NCI-H1694 treated with DMSO at 0.1 percent for 48 hours (cell line): Measurements from ENCODE around the gene ALG12.

Experiments
- DNase-seq: peaks from one replicate; lab custom pipeline; 2025; lab: John Stamatoyannopoulos, UW

The ALG12 gene

DNA sequence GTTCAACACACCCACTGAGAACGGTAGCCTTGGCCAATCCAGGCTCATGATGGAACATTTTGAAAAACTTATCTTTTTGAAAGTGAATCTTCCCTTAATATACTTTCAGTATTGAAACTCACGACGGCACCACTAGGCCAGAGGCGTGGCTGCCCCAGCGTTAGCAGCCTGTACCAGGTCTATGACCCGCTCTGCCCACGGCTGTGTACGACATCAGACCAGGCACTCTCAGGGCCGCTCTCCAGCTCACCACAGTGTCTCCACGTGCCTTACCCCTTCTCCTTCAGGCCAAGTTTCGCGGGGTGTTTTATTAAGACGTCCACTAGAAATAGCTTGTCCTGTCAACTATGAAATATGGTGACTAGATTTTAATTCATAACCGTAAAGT is 31.2 kb downstream of the ALG12 start:
- no peak for DNase-seq

DNA sequence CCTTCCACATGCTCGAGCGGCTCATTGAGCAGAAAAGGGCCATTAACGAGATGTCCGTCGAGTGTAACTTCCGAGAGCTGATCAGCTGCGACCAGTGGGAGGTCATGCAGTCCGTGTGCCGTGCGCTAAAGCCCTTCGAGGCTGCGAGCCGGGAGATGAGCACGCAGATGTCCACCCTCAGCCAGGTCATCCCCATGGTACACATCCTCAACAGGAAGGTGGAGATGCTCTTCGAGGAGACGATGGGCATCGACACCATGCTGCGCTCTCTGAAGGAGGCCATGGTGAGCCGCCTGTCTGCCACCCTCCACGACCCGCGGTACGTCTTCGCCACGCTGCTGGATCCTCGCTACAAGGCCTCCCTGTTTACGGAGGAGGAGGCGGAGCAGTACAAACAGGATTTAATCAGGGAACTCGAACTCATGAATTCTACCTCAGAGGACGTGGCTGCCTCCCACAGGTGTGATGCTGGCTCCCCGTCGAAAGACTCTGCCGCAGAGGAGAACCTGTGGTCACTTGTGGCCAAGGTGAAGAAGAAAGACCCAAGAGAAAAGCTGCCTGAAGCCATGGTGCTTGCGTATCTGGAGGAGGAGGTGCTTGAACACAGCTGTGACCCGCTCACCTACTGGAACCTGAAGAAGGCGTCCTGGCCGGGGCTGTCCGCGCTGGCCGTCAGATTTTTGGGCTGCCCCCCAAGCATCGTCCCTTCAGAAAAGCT is 31.7 kb downstream of the ALG12 start:
- no peak for DNase-seq

DNA sequence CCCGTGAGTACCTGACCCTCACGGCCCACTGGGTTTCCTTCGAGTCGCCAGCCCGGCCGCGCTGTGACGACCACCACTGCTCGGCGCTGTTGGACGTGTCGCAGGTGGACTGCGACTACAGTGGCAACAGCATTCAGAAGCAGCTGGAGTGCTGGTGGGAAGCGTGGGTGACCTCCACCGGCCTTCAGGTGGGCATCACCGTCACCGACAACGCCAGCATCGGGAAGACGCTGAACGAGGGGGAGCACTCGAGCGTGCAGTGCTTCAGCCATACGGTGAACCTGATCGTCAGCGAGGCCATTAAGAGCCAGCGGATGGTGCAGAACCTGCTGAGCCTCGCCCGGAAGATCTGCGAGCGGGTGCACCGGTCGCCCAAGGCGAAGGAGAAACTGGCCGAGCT is 32.4 kb downstream of the ALG12 start:
- no peak for DNase-seq

DNA sequence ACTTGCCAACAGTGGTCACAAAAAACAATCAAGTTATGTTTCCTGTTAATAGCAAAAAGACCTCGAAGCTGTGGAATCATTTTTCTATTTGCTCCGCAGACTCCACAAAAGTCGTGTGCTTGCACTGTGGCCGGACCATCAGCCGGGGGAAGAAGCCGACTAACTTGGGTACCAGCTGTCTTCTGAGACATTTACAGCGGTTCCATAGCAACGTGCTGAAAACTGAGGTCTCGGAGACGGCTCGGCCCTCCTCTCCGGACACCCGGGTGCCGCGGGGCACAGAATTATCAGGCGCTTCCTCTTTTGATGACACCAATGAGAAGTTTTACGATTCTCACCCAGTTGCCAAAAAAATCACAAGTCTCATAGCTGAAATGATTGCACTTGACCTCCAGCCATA is 33.0 kb downstream of the ALG12 start:
- DNase-seq: no peak

DNA sequence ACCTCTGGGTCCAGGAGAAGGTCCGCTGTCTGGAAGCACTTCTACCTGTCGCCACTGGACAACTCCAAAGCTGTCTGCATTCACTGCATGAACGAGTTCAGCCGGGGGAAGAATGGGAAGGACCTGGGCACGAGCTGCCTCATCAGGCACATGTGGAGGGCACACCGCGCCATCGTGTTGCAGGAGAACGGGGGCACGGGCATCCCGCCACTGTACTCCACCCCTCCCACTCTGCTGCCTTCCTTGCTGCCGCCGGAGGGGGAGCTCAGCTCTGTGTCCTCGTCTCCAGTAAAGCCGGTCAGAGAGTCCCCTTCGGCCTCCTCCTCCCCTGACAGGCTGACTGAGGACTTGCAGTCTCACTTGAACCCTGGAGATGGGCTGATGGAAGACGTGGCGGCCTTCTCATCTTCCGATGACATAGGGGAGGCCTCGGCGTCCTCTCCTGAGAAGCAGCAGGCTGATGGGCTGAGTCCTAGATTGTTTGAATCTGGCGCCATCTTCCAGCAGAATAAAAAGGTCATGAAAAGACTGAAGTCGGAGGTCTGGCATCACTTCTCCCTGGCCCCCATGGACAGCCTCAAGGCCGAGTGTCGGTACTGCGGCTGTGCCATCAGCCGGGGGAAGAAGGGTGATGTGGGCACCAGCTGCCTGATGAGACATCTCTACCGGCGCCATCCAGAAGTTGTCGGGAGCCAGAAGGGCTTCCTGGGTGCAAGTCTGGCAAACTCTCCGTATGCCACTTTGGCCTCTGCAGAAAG is 33.6 kb downstream of the ALG12 start:
- no peak for DNase-seq

DNA sequence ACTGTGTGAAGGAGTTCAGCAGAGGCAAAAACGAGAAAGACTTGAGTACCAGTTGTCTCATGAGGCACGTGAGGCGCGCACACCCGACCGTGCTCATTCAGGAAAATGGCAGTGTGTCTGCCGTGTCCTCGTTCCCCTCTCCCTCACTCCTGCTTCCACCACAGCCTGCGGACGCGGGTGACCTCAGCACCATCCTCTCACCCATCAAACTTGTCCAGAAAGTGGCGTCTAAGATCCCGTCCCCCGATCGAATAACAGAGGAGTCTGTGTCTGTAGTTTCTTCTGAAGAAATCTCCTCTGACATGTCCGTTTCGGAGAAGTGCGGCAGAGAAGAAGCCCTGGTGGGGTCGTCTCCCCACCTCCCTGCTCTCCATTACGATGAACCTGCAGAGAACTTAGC is 34.2 kb downstream of the ALG12 start:
- no peak for DNase-seq

DNA sequence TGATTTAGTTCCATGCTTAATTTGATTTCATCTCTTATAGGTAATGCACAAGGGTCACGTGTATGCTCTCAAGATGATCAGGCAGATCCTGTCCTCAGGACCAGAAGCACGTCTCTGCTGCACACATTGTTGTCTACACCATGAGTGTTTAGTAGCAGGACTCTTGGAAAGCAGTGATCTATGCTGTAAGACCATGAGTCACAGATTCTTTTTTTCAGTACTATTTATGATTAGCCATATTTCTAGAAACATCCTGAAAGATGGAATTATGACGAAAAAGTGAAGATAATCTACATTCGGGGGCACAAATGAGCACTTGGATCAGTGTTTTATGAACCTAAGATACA is 35.0 kb downstream of the ALG12 start:
- DNase-seq: no peak

DNA sequence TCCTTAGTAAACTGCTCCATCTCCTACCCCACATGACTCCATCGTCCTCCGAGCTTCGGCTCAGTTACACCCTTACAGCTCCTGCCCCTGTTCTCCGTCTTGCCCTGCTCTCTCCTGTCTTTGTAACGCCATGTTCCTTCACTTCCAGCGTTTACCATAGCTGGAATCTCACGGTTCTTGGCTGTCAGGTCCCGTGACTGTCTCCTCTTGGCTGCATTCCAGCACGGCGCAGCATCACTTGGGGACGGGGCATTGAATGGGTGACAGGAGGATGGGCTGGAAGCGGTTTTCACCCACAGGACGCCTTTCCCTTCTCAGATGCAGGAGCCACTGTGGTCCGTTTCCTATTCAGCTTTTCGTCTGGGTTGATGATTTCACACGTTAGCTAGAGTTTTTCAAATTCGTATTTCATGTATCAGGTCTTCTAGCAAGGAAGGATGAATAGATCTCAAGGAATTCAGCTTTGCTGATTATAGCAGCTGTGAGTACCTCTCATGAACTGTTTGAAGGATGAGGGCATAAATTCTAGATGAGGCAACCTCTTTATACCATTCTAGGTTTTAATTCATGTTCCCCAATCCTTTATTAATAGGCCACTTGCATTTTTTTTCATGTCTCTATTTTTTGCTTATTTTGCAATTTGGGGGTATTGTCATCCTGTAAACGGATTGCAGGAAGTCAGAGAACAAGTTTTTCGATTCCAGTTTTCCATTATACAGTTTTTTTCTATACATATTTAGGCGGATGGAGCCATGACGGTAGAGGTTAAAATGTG is 35.5 kb downstream of the ALG12 start:
- DNase-seq: no peak

DNA sequence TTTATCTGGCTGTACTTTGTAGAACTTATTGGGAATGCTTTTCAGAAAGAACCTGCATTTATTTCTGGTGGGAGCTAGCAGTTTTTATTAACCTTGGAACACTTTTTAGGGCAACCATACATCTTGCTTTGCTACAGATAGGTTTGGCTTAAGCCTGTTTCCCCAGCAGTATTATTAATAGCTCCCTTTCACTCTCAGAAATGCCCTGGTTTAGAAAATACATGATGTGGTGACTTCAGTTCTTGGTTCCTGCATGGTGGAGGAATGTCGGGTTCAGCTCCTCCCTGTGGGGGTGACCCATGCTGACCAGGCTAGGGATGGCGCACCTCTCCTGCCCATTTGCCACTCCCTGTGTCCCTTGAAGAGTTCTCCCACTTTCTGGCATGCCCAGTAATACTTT is 36.4 kb downstream of the ALG12 start:
- DNase-seq: no peak

DNA sequence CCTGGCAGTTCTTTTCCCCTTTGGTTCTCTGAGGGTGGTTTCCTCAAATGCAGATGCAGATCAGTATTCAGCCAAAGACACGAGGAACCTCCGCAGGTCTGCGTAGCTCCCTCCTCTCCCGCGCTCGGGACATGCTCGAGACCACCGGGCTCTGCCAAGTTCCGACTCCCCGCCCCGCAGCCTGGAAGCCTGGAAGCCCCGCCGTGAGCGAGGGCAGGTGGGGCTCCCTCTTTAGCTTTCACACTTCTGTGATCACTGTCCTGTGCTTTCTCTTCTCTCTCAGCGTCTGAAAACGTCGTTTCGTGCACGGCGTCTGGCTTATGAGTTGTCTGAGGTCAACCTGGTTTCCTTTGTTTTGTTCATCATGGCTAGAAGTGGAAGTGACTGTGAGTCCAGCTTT is 38.0 kb downstream of the ALG12 start:
- DNase-seq: no peak

DNA sequence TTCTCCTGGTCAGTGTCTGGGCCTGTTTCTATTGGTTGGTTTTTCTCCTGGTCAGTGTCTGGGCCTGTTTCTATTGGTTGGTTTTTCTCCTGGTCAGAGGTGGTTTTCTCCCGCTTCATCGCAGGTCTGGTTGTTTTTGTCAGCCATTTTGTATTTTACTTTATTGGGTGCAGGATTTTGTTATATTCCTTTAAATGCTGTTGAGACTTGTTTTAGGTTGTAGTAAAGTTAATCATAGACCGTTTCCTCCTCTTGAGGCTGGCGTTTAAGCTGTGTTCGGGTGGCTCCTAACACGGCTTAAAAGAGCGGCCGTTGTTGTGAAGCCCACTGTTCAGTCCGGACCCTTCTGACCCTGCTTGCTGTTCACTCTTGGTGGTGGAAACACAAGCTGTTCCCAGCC is 38.4 kb downstream of the ALG12 start:
- no peak for DNase-seq

DNA sequence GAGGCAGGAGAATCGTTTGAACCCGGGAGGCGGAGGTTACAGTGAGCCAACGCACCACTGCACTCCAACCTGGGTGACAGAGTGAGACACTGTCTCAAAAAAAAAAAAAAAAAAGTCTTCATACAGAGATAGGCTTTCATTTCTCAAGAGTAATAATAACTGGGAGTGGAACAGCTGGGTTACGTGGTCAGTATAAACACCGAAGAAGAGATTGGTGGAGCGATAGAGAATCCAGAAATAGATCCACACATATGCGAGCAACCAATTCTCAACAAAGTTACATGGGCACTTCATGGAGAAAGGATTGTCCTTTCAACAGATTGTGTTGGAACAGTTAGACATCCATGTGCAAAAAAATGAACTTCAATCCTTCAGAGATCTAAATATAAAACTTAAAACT is 40.0 kb downstream of the ALG12 start:
- no peak for DNase-seq

DNA sequence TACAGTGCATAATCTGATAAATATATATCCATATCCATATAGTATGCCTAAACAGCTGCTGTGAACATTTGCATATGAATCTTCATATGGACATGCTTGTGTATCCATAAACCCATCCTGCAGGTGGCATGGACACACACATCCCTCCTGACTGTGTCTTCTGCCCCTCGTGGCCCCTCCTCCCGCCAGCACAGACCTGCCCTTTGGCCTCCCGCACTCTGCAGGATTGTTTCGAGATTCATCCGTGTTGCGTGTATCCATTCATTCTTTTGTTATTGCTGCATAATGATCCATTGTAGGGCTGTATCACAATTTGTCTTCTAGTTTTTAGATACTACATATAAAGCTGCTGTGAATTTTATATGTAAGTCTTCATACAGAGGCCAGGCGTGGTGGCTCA is 40.6 kb downstream of the ALG12 start:
- DNase-seq: no peak

DNA sequence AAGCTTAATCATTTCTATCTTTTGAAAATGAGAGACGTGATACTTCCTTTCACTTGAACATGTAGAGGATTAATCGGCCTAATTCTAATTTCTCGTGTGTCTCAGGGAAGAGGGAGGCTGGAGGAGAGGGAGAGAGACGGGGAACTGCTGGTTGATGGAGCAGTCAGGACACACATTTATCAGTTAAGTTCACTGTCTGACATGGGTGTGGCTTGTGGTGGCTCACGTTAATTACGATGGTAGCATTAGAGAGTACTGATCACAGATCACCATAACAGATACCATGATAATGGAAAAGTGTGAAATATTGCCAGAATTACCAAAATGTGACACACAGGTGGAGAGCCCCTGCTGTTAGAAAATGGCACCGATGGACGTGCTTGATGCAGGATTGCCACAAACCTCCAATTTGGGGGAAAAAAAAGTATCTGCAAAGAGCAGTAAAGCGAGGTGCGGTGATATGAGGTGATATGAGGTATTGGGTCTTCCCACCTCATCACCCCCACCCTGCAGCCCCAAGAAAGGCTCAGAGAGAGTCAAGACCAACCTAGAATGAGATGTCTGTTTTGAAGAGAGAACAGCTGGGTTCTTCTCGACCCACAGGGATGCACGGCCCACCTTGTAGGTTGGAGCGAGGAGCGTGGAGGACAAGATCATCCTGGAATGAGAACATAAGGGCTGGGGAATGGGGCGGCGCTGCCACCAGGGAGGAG is 44.9 kb downstream of the ALG12 start:
- no peak for DNase-seq

DNA sequence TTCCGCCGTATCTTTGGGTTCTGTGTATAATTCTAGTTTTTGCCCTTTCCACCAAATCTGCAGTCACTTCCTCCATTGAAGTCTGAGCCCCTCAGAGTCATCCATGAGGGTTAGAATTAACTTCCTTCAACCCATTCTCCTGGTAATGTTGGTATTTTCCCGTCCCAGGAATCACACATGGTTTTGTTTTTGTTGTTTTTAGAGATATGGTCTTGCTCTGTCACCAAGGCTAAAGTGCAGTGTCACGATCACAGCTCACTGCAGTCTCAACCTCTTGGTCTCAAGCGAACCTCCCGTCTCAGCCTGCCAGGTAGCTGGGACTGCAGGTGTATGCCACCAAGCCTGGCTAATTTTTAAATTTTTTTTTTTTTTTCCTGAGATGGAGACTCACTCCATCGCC is 45.9 kb downstream of the ALG12 start:
- no peak for DNase-seq

DNA sequence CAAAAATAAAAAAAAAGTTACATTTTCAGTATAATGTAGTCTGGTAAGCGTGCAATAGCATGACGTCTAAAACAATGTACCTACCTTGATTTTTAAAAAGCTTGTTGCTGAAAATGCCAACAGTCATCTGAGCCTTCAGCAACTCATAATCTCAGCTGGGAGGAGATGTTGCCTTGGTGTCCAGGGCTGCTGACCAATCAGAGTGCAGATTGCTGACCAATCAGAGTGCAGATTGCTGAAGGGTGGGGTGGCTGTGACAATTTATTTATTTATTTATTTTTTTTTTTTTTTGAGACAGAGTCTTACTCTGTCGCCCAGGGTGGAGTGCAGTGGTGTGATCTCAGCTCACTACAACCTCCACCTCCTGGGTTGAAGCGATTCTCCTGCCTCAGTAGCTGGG is 46.8 kb downstream of the ALG12 start:
- no peak for DNase-seq

DNA sequence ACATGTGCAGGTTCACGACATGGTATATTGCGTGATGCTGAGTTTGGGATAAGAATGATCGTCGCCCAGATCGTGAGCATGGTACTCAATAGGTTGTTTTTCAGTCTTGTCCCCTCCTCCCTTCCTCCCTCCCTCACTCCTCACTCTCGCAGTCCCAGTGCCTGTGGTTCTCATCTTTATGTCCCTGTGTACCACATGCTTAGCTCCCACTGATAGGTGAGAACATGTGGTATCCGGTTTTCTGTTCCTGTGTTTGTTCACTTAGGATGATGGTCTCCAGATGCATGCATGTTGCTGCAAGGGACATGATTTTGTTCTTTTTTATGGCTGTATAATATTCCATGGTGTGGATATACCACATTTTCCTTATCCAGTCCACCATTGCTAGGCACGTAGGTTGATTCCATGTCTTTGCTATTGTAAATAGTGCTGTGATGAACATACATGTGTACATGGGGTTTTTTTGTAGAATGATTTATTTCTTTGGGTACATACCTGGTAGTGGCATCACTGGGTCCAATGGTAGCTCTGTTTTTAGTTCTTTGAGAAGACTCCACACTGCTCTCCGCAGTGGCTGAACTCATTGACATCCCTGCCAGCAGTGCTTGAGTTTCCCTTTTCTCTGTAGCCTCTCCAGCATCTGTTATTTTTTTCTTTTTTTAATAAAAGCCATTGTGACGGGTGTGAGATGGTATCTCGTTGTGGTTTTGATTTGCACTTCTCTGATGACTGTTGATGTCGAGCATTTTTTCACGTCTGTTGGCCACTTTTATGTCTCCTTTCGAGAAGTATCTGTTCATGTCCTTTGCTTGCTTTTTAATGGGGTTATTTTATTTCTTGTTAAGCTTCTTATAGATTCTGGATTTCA is 48.2 kb downstream of the ALG12 start:
- no peak for DNase-seq

DNA sequence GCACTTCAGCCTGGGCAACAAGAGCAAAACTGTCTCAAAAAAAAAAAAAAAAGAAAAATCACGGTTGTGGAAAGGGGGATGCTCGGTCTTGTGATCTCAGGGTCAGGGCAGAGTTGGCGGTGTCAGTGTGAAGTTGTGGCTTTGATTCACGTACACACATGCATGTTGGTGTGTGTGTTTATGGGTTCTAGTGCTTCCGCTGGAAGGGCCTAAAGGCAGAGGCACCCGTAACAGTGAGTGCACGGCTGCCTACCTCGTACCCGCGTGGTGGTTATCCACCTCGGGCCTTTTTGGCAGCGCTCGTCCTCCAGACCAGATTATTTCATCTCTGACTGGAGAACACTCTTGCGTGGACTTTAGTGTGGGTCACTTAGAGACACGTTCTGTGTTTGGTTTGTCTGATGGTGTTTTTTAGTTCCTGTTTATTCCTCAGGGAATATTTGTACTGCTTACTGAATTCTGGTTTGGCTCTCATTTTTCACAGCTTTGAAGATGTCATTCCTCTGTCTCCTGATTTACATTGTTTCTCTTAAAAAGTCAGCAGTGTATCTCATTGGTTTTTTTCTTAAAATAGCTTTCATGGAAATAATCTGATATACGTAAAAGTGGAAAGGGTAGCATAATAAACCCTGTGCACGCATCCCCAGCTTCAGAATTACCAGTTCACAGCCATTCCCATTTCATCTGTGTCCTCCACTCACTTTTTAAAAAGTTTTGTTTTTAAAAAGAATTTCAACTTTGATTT is 49.0 kb downstream of the ALG12 start:
- DNase-seq: no peak

DNA sequence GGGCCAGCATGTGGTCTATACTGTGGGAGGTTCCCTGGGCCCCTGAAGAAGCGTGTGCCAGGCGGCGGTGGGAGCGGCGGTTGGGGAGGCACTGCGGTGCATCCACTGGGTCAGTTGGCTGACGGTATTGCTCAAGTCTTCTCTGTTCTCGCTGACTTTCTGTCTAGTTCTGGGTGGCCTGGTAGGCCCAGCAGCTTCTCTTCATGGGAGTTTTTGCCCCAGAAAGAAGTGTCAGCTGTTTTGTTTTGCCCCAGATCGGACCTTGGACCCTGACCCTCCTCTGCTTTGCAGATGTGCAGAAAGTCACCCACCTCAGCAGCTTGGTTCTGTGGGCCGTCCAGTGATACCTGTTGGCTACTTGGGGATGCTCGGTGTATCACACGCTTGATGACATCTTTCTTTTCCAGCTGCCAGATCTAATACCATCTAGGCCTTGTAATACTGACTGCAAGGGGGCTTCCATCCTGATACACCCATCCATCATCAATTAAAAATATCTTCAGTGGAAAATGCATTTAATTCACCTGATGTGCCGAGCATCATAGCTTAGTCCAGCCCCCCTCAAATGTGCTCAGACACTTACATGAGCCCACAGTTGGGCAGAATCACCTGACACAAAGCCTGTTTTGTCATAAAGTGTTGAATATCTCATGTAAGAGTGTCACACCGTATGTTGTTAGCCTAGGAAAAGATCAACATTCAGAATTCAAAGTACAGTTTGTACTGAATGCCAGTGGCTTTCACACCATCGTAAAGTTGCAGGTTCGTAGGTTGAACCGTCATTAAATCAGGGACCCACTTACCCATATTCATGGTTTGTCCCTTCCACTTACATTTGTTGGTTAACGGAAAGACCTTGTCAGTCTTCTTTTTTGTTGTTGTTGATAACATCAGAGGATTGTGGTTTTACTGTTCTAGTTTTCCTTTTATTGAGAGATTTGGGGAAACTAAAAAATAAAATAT is 50.7 kb downstream of the ALG12 start:
- DNase-seq: no peak

DNA sequence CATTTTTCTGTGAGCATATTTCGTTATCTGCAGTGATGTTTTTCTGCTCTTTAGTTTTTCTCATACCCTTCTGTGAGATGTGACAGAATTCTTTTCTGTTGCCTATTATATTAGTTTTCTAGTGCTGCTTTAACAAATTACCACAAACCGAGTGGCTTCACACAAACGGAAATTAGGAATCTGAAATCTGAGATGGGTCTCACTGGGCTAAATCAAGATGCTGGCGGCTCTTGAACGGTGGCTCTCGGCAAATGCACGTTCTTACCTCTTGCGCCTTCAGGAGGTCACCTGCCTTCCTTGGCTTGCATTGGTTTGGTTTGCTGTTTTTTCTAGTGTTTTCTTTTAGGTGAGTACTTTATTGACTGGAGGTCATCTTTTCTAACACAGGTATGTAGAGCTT is 51.6 kb downstream of the ALG12 start:
- DNase-seq: no peak
